HG02943 (cell line): Measurements from ENCODE around the gene TOGARAM2.
"Not testable (repeated sequence)": the region's sequence is repeated elsewhere in the genome, so short reads cannot be mapped to it uniquely, and the experiment has no call there.

Experiments
- ATAC-seq: cut with Tn5 transposase; IDR thresholded peaks from one replicate; pipeline ENCODE4 v1.9.1; 2021; ENCODE audit warnings: mild to moderate bottlenecking, low read depth, moderate library complexity; ENCODE audit not compliant: unreplicated experiment

Gene TOGARAM2

DNA sequence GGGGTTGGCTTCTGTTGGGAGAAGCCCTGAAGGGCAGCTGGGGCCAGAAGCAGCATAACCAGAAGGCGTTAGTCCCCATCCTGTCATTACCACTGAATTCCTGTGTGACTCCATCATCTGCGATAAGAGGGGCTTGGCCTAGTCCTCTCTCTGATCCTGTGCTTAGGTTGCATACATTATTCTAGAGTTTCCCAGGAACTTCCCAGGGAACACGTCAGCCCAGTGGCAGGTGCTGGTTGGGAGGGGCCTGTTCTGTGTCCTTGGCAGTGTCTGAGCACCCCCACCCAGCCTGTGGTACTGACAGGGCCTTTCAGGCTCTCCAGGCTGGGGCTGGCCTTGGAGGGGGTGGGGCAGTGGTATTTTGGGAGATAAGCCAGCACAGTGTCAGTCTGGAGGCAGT, 4.5 kb upstream of the TOGARAM2 start:
- ATAC-seq, result no peak

DNA sequence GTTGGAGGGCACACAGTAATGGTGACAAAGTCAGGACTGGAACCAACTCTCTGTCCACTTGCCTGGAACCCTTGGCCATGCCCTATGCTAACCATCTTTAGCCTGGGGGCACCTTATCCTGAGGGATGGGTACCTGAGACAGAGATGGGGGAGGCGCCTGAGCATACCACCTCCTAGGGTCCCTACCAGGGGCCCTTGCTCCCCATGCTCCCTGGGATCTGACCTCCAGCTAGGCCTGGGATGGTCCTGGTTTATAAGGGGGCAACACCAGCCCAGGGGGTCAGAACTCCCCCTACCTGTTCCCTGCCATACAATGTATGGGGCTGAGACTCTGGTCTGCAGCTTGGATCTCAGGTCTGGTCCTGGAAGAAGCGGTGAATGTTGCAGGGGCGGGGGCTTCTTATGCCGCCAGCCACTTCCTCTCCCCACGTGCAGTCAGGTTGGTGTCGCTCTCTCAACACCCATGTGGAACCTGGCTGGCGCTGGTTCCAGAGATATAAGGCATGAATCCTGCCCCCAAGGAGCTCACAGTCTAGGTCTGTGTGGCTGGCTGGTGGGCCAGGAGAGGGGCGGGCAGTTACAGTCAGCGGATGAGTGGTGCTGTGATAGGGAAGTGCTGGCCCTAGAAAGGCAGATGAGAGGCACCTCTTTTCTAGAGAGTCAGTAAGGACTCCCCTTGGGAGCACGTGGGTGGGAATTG, 3.8 kb upstream of the TOGARAM2 start:
- ATAC-seq, result no peak

DNA sequence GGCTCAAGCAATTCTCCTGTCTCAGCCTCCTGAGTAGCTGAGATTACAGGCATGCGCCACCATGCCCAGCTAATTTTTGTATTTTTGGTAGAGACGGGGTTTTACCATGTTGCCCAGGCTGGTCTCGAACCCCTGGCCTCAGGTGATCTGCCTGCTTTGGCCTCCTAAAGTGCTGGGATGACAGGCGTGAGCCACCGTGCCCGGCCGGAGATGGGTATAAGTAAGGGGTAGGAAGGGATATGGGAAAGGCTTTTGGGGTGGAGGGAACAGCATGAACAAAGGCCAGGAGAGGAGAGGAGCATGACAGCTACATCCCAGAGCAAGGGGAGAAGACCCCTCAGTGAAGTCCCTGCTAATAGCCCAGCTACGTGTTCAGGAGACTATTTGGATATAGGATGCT, 3.1 kb upstream of the TOGARAM2 start:
- ATAC-seq, result not testable (repeated sequence)

DNA sequence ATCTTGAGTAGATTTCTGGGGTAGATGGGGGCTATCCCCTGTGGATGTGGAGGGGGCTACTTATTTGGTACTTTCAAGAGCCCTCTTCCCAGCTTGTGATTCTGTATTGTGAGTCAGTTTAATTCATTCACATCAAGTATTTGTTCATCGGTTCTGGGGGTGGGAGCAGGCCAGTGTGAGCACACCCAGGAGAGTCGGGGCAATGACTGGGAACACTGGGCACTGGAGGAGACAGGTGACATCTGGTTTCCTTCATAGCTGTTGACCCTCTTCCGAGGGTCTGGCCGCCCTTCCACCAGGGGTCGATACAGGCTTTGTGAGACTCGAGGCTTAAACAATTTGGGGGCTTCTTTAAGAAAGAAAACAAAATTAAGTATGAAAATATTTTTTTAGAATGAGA, 2.5 kb upstream of the TOGARAM2 start:
- ATAC-seq, result no peak

DNA sequence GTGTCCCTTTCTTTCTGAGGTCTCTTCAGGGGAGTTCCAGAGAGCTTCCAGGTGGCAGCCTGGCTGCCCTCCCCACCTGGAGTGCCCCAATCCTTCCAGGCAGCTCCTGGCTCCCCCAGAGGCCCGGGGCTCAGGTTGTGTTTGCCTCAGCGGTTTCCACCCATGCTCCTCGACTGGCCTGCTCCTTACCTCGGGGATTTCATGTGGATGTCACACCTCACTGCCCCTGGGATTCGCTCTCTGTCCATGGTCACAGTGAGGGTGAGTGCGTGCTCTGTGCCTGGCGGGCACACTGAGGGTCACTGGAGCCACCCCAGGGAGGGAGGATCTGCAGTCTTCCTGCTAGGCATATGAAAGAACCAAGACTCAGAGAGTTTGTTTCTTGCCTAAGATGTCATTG, 2.1 kb upstream of the TOGARAM2 start:
- no peak for ATAC-seq

DNA sequence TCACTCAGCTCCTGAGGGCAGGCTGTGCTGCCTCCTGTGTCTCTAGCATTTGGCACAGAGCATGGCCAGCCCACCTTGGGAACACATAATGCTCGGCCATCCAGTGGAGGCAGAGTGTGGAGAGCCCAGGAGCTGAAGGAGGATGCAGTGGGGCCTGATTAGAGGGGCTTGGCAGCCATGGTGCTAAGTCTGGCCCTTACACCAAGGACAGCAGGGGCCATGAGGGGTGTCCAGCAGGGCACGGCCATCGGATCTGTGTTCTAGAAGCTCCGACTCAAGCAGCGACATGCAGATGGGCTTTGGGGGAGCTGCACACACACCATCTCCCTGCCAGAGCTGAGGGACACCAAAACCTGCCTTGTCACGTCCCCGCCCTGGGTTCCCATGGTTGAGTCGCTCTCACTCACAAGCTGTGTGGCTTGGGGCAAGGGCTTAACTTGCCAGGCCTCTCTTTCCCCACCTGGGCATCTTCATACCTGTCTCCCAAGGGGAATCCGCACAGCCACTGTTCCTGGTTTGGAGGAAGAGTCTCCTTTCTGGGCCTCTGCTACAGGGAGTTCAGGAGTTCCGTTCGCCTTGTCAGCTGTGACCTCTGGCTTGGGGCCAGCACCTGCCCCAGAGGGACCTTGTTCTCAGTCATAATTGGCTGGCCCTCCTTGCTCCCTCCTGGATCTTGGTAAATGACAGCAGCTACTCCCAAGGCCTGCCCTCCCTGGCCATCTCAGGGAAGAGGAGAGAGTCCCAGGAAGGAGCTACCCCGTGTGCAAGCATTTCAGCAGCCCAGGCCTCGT, 1.3 kb upstream of the TOGARAM2 start:
- ATAC-seq, result no peak

DNA sequence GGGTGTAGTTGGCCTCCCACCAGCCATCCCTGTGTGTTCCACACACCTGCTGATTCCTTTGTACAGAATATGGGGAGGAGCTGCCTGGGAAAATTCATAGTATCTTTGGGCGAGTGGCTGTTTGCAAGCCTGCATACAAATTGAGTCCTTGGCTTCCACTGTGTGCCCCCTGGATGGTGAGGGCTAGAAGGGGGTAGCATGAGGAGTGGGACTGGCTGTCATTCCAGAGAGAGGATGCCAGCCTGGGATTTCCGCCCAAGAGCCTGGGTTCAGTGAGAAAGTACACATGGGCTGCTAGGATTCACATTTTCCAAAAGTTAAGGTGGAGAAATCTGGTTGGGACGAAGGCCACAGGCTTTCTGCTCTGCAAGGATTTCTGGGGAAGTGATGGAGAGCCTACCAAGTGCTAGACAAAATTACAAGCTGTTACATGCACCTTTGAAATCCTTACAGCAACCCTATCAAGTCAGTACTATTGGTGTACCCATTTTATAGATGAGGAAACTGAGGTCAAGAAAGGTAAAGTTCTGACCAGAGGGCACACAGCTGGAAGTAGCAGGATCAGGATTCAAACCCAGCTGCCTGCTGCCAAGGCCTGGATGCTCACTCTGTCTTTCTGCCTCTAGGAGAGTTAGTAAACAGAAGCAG, 606 bp upstream of the TOGARAM2 start:
- ATAC-seq, result no peak

DNA sequence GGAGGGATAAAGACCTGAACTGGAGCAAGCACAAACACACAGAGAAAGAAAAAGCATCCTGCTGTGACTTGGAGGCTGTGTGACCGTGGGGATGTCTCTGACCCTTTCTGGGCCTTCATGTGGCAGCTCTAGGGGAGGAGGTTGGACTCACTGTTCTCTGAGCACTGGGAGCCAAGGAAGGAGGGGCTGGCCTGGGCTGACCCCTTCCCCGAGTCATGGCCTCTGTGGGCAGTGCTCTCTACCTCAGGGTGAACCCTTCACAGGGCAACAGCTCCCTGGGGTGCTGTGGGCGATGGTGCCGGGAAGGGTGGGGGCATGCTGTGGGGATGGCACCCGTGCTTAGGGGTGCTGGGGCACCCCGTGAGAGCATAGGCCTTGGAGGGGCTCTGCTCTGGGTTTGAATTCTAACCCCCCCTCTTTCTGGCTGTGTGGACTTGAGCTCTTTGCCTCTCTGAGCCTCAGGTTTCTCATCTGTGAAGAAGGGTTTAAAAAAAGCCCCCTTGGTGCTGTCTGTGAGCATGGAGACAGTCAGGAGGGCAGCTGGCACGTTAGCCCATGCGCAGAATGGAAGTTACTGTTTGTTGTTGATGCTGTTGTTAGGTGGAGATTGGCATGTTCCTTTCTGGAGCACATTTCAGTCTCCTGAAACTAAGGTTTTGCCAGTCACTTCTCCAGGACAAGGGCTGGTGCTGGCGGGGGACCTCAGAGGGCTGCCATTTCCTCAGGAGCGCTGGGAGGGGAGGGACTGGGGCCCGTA, 700 bp downstream of the TOGARAM2 start:
- no peak for ATAC-seq

DNA sequence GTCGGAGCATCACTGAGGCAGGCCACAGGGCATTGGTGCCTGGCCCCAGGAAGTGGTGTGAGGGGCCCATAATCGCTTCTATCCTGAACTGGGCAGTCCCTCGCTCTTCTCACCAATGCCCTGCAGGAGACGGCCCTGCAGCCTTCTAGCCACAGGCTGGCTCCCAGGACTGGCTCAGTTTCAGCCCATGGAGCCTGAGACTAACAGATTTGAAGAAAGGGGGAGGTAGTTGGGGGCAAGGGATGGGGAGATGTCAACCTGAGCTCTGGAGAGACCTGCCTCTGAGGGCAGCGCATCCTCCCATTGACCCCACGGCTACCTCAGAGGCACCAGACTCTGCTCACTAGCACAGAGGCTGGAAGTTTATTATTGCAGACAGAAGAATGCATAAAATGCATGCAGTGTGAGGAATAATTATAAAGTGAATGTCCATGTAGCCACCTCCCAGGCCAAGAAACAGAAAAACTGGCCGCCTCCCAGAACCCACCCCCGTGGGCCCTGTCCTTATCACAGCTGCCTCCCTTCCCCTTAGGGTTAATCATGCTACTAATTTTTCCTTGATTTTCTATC, 1.4 kb downstream of the TOGARAM2 start:
- ATAC-seq, result no peak

DNA sequence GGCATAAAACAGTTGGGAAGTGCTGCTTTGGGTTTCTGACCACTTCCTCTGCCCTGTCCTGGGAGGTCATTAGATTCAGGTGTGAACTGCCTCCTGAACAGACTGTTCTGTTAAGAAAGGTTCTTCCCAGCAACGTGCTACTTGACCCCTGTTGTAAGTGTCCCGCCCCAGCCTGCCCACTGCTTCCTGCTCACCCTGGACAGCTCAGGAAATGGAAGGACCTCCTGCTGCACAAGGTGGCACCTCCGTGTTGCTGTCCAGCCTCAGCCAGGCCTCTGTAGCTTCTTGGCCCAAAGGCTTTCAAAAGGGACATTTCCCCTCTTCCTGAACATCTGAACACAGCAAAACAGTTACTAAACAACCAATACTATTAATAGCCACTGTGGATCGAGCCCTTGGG, 5.3 kb downstream of the TOGARAM2 start:
- no peak for ATAC-seq

DNA sequence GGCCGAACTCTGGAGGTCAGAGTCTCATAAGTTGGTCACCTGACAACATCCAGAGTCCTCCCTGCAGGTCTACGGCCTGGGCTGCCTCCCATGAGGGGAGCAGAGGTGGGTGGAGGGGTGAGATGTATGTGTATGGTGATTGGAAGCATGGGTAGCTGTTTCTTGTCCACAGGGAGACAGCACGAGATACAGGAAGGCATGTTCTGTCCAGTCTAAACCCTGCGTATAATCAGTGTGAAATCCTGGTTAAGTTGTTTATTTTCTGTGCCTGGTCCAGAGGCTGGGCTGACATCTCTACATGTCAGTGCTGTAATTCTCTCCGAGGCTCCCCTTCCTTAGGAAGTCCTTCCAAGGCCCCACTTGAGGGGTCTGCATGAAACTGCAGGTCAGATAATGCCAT, 8.9 kb downstream of the TOGARAM2 start:
- ATAC-seq, result no peak

DNA sequence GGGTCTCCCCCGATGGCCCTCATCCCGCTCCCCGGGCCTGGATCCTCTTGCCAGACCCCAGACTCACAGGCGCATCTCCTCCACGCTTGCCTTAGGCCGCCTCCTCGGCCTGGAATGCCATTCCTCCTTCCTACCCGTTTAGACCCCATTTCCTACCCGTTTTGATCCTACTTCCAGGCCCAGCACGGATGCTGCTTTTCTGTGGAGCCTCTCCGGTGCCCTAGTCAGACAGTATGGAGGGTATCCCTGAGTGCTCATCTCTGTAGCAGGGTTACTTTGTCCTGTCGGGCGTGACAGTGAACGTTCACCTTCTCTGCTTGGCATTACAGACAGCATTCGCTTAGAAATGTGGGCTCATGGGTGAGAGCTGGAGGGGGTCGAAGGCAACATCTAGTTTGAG, 9.3 kb downstream of the TOGARAM2 start:
- ATAC-seq, result no peak

DNA sequence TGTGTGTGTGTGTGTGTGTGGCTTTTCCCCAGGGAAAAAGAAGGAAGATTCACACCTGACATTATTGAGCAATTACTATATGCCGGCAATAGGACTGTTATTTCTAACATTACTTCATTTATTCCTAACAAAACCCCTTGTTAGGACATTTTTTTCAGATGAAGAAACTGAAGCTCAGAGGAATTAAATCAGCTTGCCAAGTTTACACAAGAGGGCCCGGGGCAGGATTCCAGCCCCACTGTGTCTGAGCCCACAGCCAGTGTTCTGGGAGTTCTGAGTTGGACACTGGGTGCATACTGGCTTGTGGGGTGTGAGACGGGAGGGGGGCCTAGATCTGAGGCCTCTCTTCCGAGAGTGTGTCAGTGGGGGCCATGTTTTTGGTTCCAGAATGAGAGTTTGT, 9.9 kb downstream of the TOGARAM2 start:
- ATAC-seq, result no peak

DNA sequence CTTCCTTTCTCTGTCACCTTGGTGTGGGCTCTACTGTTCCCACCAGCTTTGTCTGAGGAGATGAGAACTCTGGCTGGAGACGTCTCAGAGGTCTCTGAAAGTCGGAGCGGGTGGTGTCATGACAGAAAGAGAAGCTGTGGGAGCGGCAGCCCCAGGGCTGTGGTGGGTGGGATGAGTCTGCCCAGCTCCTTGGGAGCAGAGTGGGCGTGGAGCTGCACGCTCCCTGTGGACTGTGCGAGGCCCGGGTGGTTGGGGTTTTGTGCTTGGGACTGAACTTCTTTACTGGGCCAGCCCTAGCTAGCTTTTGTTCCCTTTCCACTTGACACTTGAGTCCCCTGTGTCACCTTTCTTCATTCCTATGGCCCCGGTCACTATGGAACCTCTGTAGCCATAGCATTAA, 10.4 kb downstream of the TOGARAM2 start:
- no peak for ATAC-seq

DNA sequence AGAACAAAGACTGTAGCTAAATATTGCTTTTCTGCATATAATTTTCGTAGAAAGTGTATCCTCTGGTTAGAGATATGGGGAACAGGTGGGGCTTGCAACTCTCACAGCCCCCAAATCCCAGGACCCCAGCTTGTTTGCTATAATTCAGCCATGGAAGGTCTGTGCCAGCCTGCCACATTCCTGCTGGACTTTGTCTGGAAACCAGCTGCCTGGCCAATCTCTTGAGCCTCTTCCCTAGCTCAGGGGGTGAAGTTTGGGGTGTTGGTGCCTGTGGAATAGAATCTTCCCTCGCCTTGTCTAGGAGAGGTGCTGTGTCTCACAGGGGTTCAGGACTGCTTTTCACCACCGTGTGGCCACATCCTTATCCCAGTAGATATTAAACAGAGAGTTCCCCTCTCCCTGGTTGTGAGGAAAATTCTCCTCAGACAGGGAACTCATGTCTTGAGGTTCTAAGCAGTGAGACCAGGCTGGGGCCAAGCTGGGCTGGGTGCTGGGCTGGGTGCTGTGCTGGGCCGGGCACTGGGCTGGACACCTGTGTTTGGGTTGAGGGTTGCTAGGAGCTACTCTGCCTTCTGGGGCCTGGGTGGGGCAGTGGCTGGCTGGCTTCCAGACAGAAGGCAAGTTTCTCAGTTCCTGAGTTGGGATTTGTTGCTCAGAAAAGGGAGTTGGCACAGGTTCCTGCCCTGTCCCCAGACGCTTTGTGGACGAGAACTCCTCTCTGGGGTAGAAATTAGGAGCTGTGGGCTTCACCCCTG, 12.3 kb downstream of the TOGARAM2 start:
- no peak for ATAC-seq

DNA sequence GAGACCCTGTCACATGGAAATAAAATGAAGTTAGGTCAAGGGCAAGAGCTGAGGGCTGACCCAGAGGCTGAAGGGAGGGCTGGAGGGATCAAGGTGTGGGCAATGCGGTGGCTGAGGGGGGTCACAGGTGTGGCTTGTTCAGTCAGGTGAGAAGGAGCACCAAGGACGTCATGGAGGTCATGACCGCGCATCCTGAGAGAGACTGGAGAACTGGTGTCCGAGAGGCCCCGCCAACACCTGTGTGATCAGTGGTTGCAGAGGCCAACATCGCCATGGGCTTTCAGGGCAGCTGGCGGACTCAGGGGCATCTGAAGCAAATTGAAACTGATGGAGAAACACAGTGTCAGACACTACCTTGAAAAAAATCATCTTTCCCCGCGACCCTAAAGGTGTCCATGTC, 13.0 kb downstream of the TOGARAM2 start:
- ATAC-seq, result no peak

DNA sequence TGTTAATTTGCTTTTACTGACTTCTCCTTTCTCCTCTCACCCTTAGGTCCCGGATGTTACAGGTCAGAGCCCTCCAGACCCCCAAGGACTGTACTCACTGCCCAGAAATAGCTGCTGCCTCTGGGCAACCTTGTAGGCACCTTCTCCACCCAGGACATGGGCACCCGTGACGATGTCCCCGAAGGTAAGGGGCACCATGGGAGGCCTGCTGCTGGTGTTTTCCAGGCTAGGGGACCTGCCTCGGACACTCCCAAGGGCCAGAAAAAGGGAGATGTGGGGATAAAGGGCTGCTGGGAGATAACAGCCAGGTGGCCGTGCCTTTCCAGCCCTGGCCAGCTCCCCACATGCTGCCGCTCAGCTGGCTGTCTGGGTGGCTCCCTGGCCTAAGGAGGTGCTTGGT, 13.6 kb downstream of the TOGARAM2 start:
- ATAC-seq, result no peak

DNA sequence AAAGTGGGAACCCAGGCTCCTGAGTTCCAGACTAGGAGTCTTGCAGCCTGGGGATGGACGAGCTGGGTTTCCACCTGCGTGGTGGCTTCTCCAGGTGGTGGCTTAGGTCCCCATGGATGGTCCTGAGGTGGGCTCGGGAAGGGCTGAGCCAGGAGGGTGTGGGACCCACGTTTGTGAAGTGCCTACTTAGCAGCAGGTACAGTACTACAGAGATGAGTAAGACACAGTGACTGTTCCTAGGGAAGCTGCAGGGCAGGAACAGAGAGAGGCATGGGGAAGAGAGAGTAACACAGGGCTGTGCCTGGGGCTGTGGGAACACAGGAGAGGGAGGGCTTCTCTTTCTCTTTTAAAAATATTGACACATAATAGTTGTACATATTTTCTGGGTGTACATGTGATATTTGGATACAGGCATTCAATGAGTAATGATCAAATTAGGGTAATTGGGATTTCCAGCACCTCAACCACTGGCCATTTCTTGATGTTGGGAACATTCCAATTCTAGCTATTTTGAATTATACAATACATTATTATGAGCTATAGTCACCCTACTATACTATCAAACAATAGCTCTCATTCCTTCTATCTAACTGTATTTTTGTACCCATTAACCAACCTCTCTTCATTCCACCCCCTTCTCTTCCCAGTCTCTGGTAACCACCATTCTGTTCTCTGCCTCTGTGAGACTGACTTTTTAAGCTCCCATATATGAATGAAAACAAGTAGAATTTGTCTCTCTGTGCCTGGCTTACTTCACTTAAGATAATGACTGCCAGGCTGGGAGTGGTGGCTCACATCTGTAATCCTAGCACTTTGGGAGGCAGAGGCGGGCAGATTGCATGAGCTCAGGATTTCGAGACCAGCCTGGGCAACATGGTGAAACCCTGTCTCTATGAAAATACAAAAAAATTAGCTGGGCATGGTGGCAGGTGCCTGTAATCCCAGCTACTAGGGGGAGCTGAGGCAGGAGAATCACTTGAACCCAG, 15.0 kb downstream of the TOGARAM2 start:
- ATAC-seq, result no peak
